Mucosa of stomach (tissue), 1 donor: ENCODE data around the gene ECHDC1.

Experiments
- H3K27me3 ChIP-seq: one replicate; pipeline ENCODE4 v1.7.0; 2013; ENCODE audit warnings: mild to moderate bottlenecking, low read length; ENCODE audit not compliant: control insufficient read depth, insufficient read depth
- H3K36me3 ChIP-seq: one replicate; pipeline ENCODE4 v1.7.0; 2013; ENCODE audit warnings: low read length; ENCODE audit not compliant: control insufficient read depth, insufficient read depth
- H3K4me1 ChIP-seq: one replicate; pipeline ENCODE4 v1.7.0; 2013; ENCODE audit warnings: mild to moderate bottlenecking, low read length; ENCODE audit not compliant: control insufficient read depth, insufficient read depth
- H3K4me3 ChIP-seq: one replicate; pipeline ENCODE4 v1.7.0; 2013; ENCODE audit warnings: low read length
- H3K9ac ChIP-seq: one replicate; pipeline ENCODE4 v1.7.0; 2013; ENCODE audit warnings: mild to moderate bottlenecking, low read length, moderate library complexity
- H3K9me3 ChIP-seq: one replicate; pipeline ENCODE4 v1.7.0; 2013; ENCODE audit warnings: mild to moderate bottlenecking, low read length, moderate library complexity; ENCODE audit not compliant: control insufficient read depth
- donor health status: Pancreatic carcinoma.

Gene ECHDC1

GRCh38 chr6:127299522-127300240 lies 43.7 kb downstream of the ECHDC1 start:
- H3K9ac ChIP-seq, result no peak overlapping the region
- no peak overlapping the region for H3K4me3 ChIP-seq
- no peaks in the 10 kb centered on the region for H3K4me1 ChIP-seq
- H3K36me3 ChIP-seq, result no peaks in the 10 kb centered on the region
- H3K9me3 ChIP-seq, result no peaks in the 10 kb centered on the region
- no peaks in the 10 kb centered on the region for H3K27me3 ChIP-seq

DNA sequence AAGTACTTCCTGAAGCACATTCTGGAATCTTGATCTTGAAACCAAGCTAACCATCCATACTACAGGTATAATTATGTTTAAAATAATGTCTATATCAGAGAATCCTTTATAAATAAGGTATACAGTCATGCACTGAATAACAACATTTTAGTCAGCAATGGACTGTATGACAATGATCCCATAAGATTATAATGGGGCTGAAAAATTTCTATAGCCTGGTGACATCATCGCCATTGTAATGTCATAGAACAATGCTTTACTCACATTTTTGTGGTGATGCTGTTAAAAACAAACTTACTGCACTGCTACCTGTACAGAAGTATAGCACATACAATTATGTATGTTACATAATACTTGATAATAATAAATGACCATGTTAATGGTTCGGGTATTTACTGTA lies 44.9 kb downstream of the ECHDC1 start:
- no peak overlapping the region for H3K9ac ChIP-seq
- H3K9me3 ChIP-seq, result no peaks in the 10 kb centered on the region
- no peaks in the 10 kb centered on the region for H3K27me3 ChIP-seq
- no peaks in the 10 kb centered on the region for H3K36me3 ChIP-seq
- H3K4me3 ChIP-seq, result no peak overlapping the region
- H3K4me1 ChIP-seq, result no peaks in the 10 kb centered on the region

DNA sequence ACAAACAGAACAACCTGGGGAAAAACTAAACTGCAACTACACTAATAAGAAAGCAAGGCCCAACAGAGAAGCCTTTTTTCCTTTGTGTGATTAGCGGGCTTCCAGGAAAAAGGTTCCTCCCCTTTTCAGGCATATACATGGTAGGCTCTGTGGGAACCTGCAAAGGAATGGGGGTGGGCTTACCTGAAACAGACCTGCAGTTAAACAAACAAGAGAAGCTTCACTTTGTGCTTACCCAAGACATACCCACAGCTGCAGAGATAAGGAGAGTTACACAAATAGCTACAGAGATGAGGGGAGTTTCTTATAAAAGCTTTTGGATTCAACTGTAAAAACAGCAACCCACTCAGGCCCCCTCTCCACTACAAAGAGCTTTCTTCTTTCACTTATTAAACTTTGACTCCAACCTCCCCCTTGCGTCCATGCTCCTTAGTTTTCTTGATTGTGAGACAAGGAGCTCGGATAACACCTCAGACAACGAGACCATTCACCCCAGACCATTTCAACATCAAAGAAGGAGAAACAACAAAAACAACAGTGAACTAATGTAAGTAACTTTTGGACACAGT lies 45.8 kb downstream of the ECHDC1 start:
- no peaks in the 10 kb centered on the region for H3K27me3 ChIP-seq
- H3K36me3 ChIP-seq, result no peaks in the 10 kb centered on the region

DNA sequence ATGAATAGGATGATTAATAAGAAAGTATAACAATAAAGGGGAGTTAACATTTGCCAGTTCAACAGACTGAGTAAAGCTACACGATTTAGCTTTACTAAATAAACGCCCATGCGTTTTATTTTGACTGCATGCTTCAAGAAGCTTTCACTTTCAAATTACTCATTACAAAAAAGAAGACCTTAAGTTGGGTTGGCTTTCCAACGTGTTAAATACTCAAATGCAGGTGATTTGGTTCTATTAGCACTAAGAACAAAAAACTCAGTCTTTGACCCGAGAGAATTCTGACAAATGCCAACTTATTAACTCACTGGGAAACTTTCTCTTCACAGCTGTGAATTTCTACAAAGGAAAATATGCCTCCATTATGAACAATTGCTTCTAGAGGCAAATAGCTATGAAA lies 51.9 kb downstream of the ECHDC1 start:
- no peaks in the 10 kb centered on the region for H3K9me3 ChIP-seq
- no peaks in the 10 kb centered on the region for H3K36me3 ChIP-seq
- no peak overlapping the region for H3K9ac ChIP-seq
- no peak overlapping the region for H3K4me3 ChIP-seq
- H3K27me3 ChIP-seq, result no peaks in the 10 kb centered on the region
- H3K4me1 ChIP-seq, result no peaks in the 10 kb centered on the region

More for the DNA sequence above, 45.8 kb downstream of the ECHDC1 start:
- H3K9me3 ChIP-seq, result no peaks in the 10 kb centered on the region
- H3K9ac ChIP-seq, result no peak overlapping the region
- no peak overlapping the region for H3K4me3 ChIP-seq
- H3K4me1 ChIP-seq, result no peaks in the 10 kb centered on the region

DNA sequence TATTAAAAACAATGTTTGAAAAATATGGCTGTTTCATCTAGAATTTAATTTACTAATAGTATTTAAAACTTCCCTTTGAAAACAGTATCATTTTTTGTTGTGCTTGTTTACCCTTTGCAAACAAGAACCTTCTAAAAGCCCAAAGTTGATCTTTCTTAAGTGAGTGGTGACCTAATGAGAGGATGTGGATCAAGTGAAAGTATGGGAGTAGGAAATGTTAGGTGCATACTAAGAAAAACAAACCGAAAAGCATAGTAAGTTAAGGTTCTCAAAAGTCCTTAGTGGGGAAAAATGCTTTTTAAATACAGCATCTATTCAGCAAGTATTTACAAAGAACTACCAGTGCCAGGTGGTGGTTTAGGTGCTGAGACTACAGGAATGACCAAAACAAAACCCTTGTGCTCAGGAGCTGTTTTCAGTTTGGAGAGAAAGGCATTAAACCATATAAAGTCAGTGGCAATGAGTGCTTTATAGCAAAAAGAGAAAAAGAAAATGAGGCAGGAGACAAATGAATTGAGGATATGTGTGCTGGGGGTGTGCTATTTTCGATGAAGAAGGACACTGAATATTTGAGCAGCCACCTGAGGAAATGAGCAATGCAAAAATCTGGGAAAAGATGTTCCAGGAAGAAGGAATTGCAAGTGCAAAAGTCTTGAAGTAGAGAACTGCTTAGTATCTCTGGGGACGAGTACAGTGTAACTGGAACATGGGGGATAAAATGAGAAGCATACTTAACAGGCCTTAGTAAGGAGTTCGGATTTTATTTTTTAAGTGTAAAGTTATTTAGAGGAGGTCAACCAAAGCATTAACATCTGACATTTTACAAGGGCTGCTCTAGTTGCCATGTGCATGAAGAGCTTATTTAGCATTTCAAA lies 52.8 kb downstream of the ECHDC1 start:
- no peak overlapping the region for H3K9ac ChIP-seq
- no peak overlapping the region for H3K4me3 ChIP-seq
- H3K9me3 ChIP-seq, result no peaks in the 10 kb centered on the region
- no peaks in the 10 kb centered on the region for H3K4me1 ChIP-seq
- no peaks in the 10 kb centered on the region for H3K27me3 ChIP-seq
- H3K36me3 ChIP-seq, result no peaks in the 10 kb centered on the region

DNA sequence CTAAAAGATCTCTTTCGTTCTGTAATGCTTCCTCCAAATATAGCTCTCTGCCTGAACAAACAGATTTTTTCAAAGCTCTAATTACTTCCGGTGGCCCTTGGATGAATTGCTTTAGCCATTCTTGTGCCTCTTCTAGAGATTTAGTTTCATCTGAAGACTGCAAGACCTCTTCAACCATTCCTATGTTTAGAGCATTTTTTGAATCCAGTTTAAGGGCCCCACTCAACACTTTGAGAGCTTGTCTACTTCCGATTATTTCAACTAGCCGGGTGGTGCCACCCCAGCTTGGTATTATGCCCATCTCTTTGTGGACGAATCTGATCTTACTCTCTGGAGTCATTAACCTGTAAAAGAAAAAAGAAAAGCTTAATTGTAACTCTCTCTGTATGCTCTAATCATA lies 53.5 kb downstream of the ECHDC1 start:
- H3K27me3 ChIP-seq, result no peaks in the 10 kb centered on the region
- H3K4me1 ChIP-seq, result no peaks in the 10 kb centered on the region
- H3K36me3 ChIP-seq, result no peaks in the 10 kb centered on the region
- no peak overlapping the region for H3K9ac ChIP-seq
- H3K4me3 ChIP-seq, result no peak overlapping the region
- H3K9me3 ChIP-seq, result no peaks in the 10 kb centered on the region

GRCh38 chr6:127288705-127289104 lies 54.7 kb downstream of the ECHDC1 start:
- Histone ChIP-seq H3K4me1 (no peaks in the 10 kb centered on the region), H3K9ac (no peak overlapping the region), H3K36me3 (no peaks in the 10 kb centered on the region), H3K27me3 (no peaks in the 10 kb centered on the region), H3K4me3 (no peak overlapping the region), H3K9me3 (no peaks in the 10 kb centered on the region)

- H3K4me3 ChIP-seq, result no peak overlapping the region
- no peaks in the 10 kb centered on the region for H3K4me1 ChIP-seq
- H3K9me3 ChIP-seq, result no peaks in the 10 kb centered on the region
- H3K36me3 ChIP-seq, result no peaks in the 10 kb centered on the region
- H3K9ac ChIP-seq, result no peak overlapping the region
- no peaks in the 10 kb centered on the region for H3K27me3 ChIP-seq
These were observed 61.2 kb downstream of the ECHDC1 start for GRCh38 chr6:127282184-127282583.

- Histone ChIP-seq H3K4me1 (peaks cover 5% of the 10 kb centered on the region), H3K9ac (no peak overlapping the region), H3K36me3 (no peaks in the 10 kb centered on the region), H3K4me3 (no peak overlapping the region), H3K27me3 (no peaks in the 10 kb centered on the region), H3K9me3 (no peaks in the 10 kb centered on the region)
These were observed 63.6 kb downstream of the ECHDC1 start for GRCh38 chr6:127279815-127280214.

DNA sequence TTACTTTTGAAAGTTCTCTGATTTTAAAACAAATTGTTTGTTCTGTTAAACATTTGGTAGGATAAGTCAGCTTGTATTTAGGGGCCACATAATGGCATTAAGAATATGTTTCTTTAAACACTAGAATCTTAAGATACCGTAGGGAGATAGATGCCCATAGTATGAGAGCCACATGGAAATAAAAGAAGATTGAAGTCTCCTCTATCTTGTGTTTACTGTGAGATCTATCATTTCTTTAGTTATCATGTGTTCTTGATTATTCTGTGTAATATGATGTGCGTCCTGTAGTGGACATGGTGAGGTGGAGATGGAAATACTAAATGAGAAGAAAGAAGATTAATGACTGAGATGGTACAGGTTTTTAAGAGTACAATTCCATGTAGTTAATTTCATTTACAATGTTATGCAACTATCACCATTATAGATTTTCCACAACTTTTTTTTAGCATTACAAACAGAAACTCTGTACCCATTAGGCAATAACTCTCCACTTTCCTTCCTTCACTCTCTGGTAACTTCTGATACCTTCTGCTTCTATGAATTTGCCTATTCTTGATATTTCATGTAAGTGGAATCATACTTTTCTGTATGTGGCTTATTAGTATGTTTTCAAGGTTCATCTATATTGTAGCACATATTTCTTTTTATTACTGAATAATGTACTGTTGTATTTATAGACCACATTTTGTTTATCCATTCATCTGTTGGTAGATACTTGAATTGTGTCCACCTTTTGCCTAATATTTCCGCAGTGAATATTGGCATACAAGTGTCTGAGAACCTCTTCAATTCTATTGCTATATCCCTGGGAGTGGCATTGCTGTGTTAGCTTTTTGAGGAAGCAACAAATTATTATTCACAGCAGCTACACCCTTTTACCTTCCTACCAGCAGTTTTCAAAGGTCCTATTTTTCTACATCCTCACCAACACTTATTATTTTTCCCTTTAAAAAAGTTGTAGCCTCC lies 65.2 kb downstream of the ECHDC1 start:
- Histone ChIP-seq H3K4me3 (no peak overlapping the region), H3K9me3 (no peaks in the 10 kb centered on the region), H3K27me3 (no peaks in the 10 kb centered on the region), H3K36me3 (no peaks in the 10 kb centered on the region), H3K9ac (no peak overlapping the region), H3K4me1 (peaks cover 5% of the 10 kb centered on the region)

DNA sequence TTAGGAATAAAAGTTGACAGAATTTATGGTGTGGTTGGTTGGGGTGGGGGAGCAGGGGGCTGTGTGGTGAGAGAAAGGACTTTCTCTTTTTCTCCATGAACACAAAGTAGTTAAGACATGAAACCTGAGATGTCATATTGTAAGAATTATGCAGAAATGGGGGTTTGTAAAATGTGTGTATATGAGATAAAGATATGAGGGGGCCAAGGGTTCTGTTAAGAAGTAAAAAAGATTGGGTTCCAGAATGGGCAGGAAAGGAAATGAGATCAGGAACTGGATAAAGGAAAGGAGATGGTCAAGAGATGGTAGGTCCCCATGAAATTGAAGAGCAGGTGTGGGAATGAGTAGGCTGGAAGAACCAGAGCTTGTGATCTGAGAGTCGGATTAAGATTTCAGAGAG lies 67.1 kb downstream of the ECHDC1 start:
- H3K36me3 ChIP-seq, result no peaks in the 10 kb centered on the region
- no peaks in the 10 kb centered on the region for H3K9me3 ChIP-seq
- peaks cover 5% of the 10 kb centered on the region for H3K4me1 ChIP-seq
- no peak overlapping the region for H3K4me3 ChIP-seq
- H3K27me3 ChIP-seq, result no peaks in the 10 kb centered on the region
- H3K9ac ChIP-seq, result no peak overlapping the region
